ENCODE measurements around the gene TDP2. TPM values are rescaled to one million over a fixed set of nuclear protein-coding genes. Genes with fewer than 3 reads are reported as not detected.

The TDP2 gene
- total RNA-seq, 2 experiments from 2014 or later, result 27.2 to 39.6 TPM

- ChIA-PET POLR2A (interaction anchor here (0.9 to 1.4 kb wide), 4 partner anchors 13 to 144 kb away, joined by 3 to 5 read pairs (median 4); no protein-coding TSS in a partner anchor), CTCF (ENCODE audit: unreplicated experiment) (no interaction called here)
- H3K79me2 ChIP-seq (ENCODE audit: insufficient read depth, low read depth, low read length), result peaks cover 29% of the 10 kb centered on the region
- TSS peak; percentile 86 for BruUV-seq (replicated peaks)
- H2AFZ ChIP-seq (ENCODE audit: low read length), result peak overlapping the region; percentile 99
- H3K9me3 ChIP-seq (ENCODE audit: low read length), result peaks cover 19% of the 10 kb centered on the region; the same call in 1 of the 2 replicates
- peaks cover 25% of the 10 kb centered on the region for H3K4me1 ChIP-seq (ENCODE audit: insufficient read depth, low read length, poor library complexity, severe bottlenecking)
- peaks cover 12% of the 10 kb centered on the region; the same call in 1 of the 2 replicates for H4K20me1 ChIP-seq (ENCODE audit: insufficient read depth, low read length)
- H3K36me3 ChIP-seq (ENCODE audit: insufficient read depth, low read length), result peaks cover 32% of the 10 kb centered on the region
- H3K27ac ChIP-seq (ENCODE audit: low read depth, low read length, poor library complexity, severe bottlenecking), result peak overlapping the region; percentile 82
- peak overlapping the region; percentile 89 for H3K4me2 ChIP-seq (ENCODE audit: low read length)
- intact Hi-C loops (cut with micrococcal nuclease; ENCODE audit: unreplicated experiment), result loop anchor here (2.0 kb wide), 2 partner anchors 53 to 145 kb away; no protein-coding TSS in a partner anchor
- DNase-seq (ENCODE audit: low spot score), result peak; percentile 16
- no peaks in the 10 kb centered on the region for H3K9me2 ChIP-seq (ENCODE audit: insufficient read depth, low read length)
- peak overlapping the region; percentile 98 for H3K4me3 ChIP-seq (ENCODE audit: low read depth, low read length, poor library complexity, severe bottlenecking)
- 0 out of 2 replicates have a peak, but pooled peaks have one; percentile 8 for TF ChIP-seq CTCF (conservative IDR thresholded peaks at IDR 0.05; ENCODE audit: low read length)
- no peak for TF ChIP-seq EZH2phosphoT487 (IDR thresholded peaks at IDR 0.05; ENCODE audit: borderline replicate concordance, low read depth, low read length)
Observed at GRCh38 chr6:24667378-24667803, 692 bp upstream of the TDP2 start.

GRCh38 chr6:24666097-24666640, 530 bp downstream of the TDP2 start:
- BruUV-seq (replicated peaks), result TSS peak; percentile 68

More at GRCh38 chr6:24666097-24666640, 530 bp downstream of the TDP2 start:
- TF ChIP-seq EZH2phosphoT487 (IDR thresholded peaks at IDR 0.05; ENCODE audit: borderline replicate concordance, low read depth, low read length), result no peak
- TF ChIP-seq CTCF (conservative IDR thresholded peaks at IDR 0.05; ENCODE audit: low read length), result no peak
- Histone ChIP-seq H3K4me2 (ENCODE audit: low read length) (peak overlapping the region; percentile 89), H3K4me3 (ENCODE audit: low read depth, low read length, poor library complexity, severe bottlenecking) (peak overlapping the region; percentile 98), H3K79me2 (ENCODE audit: insufficient read depth, low read depth, low read length) (peaks cover 29% of the 10 kb centered on the region), H3K36me3 (ENCODE audit: insufficient read depth, low read length) (peaks cover 44% of the 10 kb centered on the region), H3K9me2 (ENCODE audit: insufficient read depth, low read length) (no peaks in the 10 kb centered on the region), H4K20me1 (ENCODE audit: insufficient read depth, low read length) (peaks cover 12% of the 10 kb centered on the region; the same call in 1 of the 2 replicates), H3K27ac (ENCODE audit: low read depth, low read length, poor library complexity, severe bottlenecking) (peak overlapping the region; percentile 82), H3K9me3 (ENCODE audit: low read length) (peaks cover 13% of the 10 kb centered on the region; the same call in 1 of the 2 replicates), H3K4me1 (ENCODE audit: insufficient read depth, low read length, poor library complexity, severe bottlenecking) (peaks cover 25% of the 10 kb centered on the region), H2AFZ (ENCODE audit: low read length) (peak overlapping the region; percentile 88)
- peak; percentile 59 for DNase-seq (ENCODE audit: low spot score)
- CTCF ChIA-PET (ENCODE audit: unreplicated experiment), result interaction anchor here (0.9 kb wide), 1 partner anchor 119 kb away, joined by 3 read pairs; no protein-coding TSS in a partner anchor
- intact Hi-C loops (cut with micrococcal nuclease; ENCODE audit: unreplicated experiment), result loop anchor here (1.0 to 2.0 kb wide), 3 partner anchors 55 to 171 kb away; no protein-coding TSS in a partner anchor
- POLR2A ChIA-PET, result interaction anchor here (0.6 to 2.6 kb wide), 9 partner anchors 14 to 411 kb away, joined by 3 to 17 read pairs (median 4); partner anchors contain the start of gene KIAA0319

Measured in OCI-LY7 (cell line).